ENCODE measurements around the gene MAP2. TPM values are rescaled to one million over a fixed set of nuclear protein-coding genes. Genes with fewer than 3 reads are reported as not detected.

Gene MAP2
- total RNA-seq, 1 experiment from 2014 or later: 40.2 TPM

- no peak within 1 kb of the TSS for H3K4me3 Mint-ChIP-seq (ENCODE audit: unreplicated experiment)
- H3K9me3 Mint-ChIP-seq (ENCODE audit: unreplicated experiment): no peaks in the 10 kb centered on the region
- peak; percentile 39 for DNase-seq (ENCODE audit: unreplicated experiment)
- H3K27ac Mint-ChIP-seq (ENCODE audit: low read depth, unreplicated experiment): no peak within 1 kb of the TSS
- ChIA-PET POLR2A (interaction anchor here (0.7 kb wide), 1 partner anchor 1244 kb away, joined by 3 read pairs; no protein-coding TSS in a partner anchor), CTCF (interaction anchor here (0.6 to 1.5 kb wide), 3 partner anchors 12 to 348 kb away, joined by 3 read pairs; no protein-coding TSS in a partner anchor)
- no peaks in the 10 kb centered on the region for H3K4me1 Mint-ChIP-seq (ENCODE audit: insufficient read depth, unreplicated experiment)
- peaks cover 10% of the 10 kb centered on the region for H3K27me3 Mint-ChIP-seq (ENCODE audit: insufficient read depth, unreplicated experiment)
- intact Hi-C loops (cut with micrococcal nuclease): no loop called here
- TF ChIP-seq, protein P1, sequence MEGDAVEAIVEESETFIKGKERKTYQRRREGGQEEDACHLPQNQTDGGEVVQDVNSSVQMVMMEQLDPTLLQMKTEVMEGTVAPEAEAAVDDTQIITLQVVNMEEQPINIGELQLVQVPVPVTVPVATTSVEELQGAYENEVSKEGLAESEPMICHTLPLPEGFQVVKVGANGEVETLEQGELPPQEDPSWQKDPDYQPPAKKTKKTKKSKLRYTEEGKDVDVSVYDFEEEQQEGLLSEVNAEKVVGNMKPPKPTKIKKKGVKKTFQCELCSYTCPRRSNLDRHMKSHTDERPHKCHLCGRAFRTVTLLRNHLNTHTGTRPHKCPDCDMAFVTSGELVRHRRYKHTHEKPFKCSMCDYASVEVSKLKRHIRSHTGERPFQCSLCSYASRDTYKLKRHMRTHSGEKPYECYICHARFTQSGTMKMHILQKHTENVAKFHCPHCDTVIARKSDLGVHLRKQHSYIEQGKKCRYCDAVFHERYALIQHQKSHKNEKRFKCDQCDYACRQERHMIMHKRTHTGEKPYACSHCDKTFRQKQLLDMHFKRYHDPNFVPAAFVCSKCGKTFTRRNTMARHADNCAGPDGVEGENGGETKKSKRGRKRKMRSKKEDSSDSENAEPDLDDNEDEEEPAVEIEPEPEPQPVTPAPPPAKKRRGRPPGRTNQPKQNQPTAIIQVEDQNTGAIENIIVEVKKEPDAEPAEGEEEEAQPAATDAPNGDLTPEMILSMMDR (IDR thresholded peaks at IDR 0.05; ENCODE audit: unreplicated experiment): no peak
- no peaks in the 10 kb centered on the region for H3K36me3 Mint-ChIP-seq (ENCODE audit: insufficient read depth, unreplicated experiment)
- BruUV-seq (replicated peaks): no TSS peak
These were observed 347.8 kb downstream of the MAP2 start, which contains the start of gene UNC80 for GRCh38 chr2:209771474-209772289. Gene UNC80, plus strand, starts transcription at chr2:209771832. Its CDS starts 241 bp downstream, at chr2:209772073.

GRCh38 chr2:209772290-209772685 is 348.4 kb downstream of the MAP2 start:
- Mint-ChIP-seq H3K4me1 (ENCODE audit: insufficient read depth, unreplicated experiment) (no peaks in the 10 kb centered on the region), H3K9me3 (ENCODE audit: unreplicated experiment) (no peaks in the 10 kb centered on the region), H3K27ac (ENCODE audit: low read depth, unreplicated experiment) (no peak overlapping the region), H3K27me3 (ENCODE audit: insufficient read depth, unreplicated experiment) (peaks cover 9% of the 10 kb centered on the region), H3K36me3 (ENCODE audit: insufficient read depth, unreplicated experiment) (no peaks in the 10 kb centered on the region), H3K4me3 (ENCODE audit: unreplicated experiment) (no peak overlapping the region)
- no TSS peak for BruUV-seq (replicated peaks)
- TF ChIP-seq, protein P1 (IDR thresholded peaks at IDR 0.05; ENCODE audit: unreplicated experiment): no peak
- intact Hi-C loops (cut with micrococcal nuclease): no loop called here
- CTCF ChIA-PET: interaction anchor here (1.5 kb wide), 1 partner anchor 12 kb away, joined by 3 read pairs; no protein-coding TSS in a partner anchor
- DNase-seq (ENCODE audit: unreplicated experiment): no peak
- POLR2A ChIA-PET: interaction anchor here (0.7 kb wide), 1 partner anchor 1244 kb away, joined by 3 read pairs; no protein-coding TSS in a partner anchor

GRCh38 chr2:209773377-209773776 is 349.5 kb downstream of the MAP2 start:
- CTCF ChIA-PET: interaction anchor here (0.6 kb wide), 1 partner anchor 67 kb away, joined by 3 read pairs; no protein-coding TSS in a partner anchor
- H3K4me3 Mint-ChIP-seq (ENCODE audit: unreplicated experiment): no peak overlapping the region
- TF ChIP-seq, protein P1 (IDR thresholded peaks at IDR 0.05; ENCODE audit: unreplicated experiment): no peak

More at GRCh38 chr2:209773377-209773776, 349.5 kb downstream of the MAP2 start:
- intact Hi-C loops (cut with micrococcal nuclease): no loop called here
- Mint-ChIP-seq H3K27me3 (ENCODE audit: insufficient read depth, unreplicated experiment) (no peaks in the 10 kb centered on the region), H3K36me3 (ENCODE audit: insufficient read depth, unreplicated experiment) (no peaks in the 10 kb centered on the region), H3K4me1 (ENCODE audit: insufficient read depth, unreplicated experiment) (no peaks in the 10 kb centered on the region), H3K27ac (ENCODE audit: low read depth, unreplicated experiment) (no peak overlapping the region), H3K9me3 (ENCODE audit: unreplicated experiment) (no peaks in the 10 kb centered on the region)
- BruUV-seq (replicated peaks): no TSS peak
- POLR2A ChIA-PET: no interaction called here
- no peak for DNase-seq (ENCODE audit: unreplicated experiment)
